T-cell (primary cell): ENCODE data around the gene CCNB3. TPM values are rescaled to one million over a fixed set of nuclear protein-coding genes. Genes with fewer than 3 reads are reported as not detected.
A peak's percentile ranks its signal among the peaks of the same experiment; 100 is the strongest.

Experiments
- ATAC-seq, 4 experiments: fragments of 200-7000 bp in 3 of 4; fragments of 150-1000 bp in 1 of 4; cut with Tn5 transposase; replicated peaks in 1 of 4; 1 replicate in 3 of 4; 2 replicates in 1 of 4; pipeline ENCODE4 v1.10.0; 2021; ENCODE audit warnings: moderate library complexity in 3 of 4, mild to moderate bottlenecking in 2 of 4, moderate number of reproducible peaks in 1 of 4
- CTCF ChIA-PET, 2 donors: fragments of 300-600 bp; sonication (Branson Sonifier 250); formaldehyde crosslinking; loops; one replicate each; lab custom pipeline; 2022; ENCODE audit warnings: antibody characterized with exemption in 2 of 2; lab: Charles Lee
- POLR2A ChIA-PET, 2 donors: fragments of 300-600 bp; sonication (Branson Sonifier 250); formaldehyde crosslinking; loops; one replicate each; lab custom pipeline; 2022; ENCODE audit warnings: antibody characterized with exemption in 2 of 2; lab: Charles Lee
- DNase-seq, 35 experiments: peaks; one replicate each; pipeline versions ENCODE4 v3.0.0 to v3.0.0-alpha.2; 2013 to 2023
- H3K27ac ChIP-seq: one replicate; pipeline ENCODE4 v1.5.1; 2013; ENCODE audit warnings: low read length
- H3K27me3 ChIP-seq, 2 experiments: replicated peaks in 1 of 2; 1 replicate in 1 of 2; 2 replicates in 1 of 2; pipeline versions ENCODE4 v1.6.1 to v1.7.0; 2013; ENCODE audit warnings: low read length in 1 of 2, mixed read lengths in 1 of 2; ENCODE audit not compliant: control insufficient read depth in 2 of 2, insufficient read depth in 2 of 2; ENCODE audit errors: extremely low read depth in 1 of 2
- H3K36me3 ChIP-seq, 2 donors: 1 replicate in 1 of 2; 2 replicates in 1 of 2; pipeline versions ENCODE4 v1.6.1 to v1.7.0; 2013; ENCODE audit warnings: low read length in 1 of 2; ENCODE audit not compliant: control insufficient read depth in 2 of 2, insufficient read depth in 1 of 2; ENCODE audit errors: extremely low read depth in 1 of 2
- H3K4me1 ChIP-seq, 2 experiments: 1 replicate in 1 of 2; 2 replicates in 1 of 2; pipeline versions ENCODE4 v1.6.1 to v1.7.0; 2013; ENCODE audit warnings: low read length in 2 of 2, mixed read lengths in 1 of 2; ENCODE audit not compliant: insufficient read depth in 2 of 2, control insufficient read depth in 1 of 2; ENCODE audit errors: extremely low read depth in 1 of 2
- H3K4me3 ChIP-seq, 2 donors: 1 replicate in 1 of 2; 2 replicates in 1 of 2; pipeline versions ENCODE4 v1.5.1 to v1.7.0; 2013; ENCODE audit warnings: mild to moderate bottlenecking in 2 of 2, low read length in 1 of 2, moderate library complexity in 1 of 2; ENCODE audit not compliant: control insufficient read depth in 1 of 2; ENCODE audit errors: extremely low read depth in 1 of 2
- H3K9me3 ChIP-seq: 2 replicates; pipeline ENCODE4 v1.7.0; 2013
- H3K27ac Mint-ChIP-seq, 2 donors: one replicate each; pipeline ENCODE4 v1.8.0; 2020 to 2021; ENCODE audit warnings: mild to moderate bottlenecking in 2 of 2, mixed read lengths in 2 of 2
- H3K27me3 Mint-ChIP-seq, 2 donors: one replicate each; pipeline ENCODE4 v1.8.0; 2021 to 2022; ENCODE audit warnings: mixed read lengths in 2 of 2
- H3K36me3 Mint-ChIP-seq: one replicate; pipeline ENCODE4 v1.8.0; 2021; ENCODE audit warnings: mixed read lengths
- H3K4me1 Mint-ChIP-seq, 3 donors: one replicate each; pipeline ENCODE4 v1.8.0; 2020 to 2022; ENCODE audit warnings: mixed read lengths in 3 of 3, mild to moderate bottlenecking in 1 of 3
- H3K4me3 Mint-ChIP-seq, 3 donors: one replicate each; pipeline ENCODE4 v1.8.0; 2020 to 2022; ENCODE audit warnings: mild to moderate bottlenecking in 3 of 3, mixed read lengths in 3 of 3, moderate library complexity in 3 of 3
- H3K9me3 Mint-ChIP-seq, 3 donors: one replicate each; pipeline ENCODE4 v1.8.0; 2020 to 2022; ENCODE audit warnings: mixed read lengths in 3 of 3
- WGBS: methylation state at CpG from one replicate; pipeline ENCODE4 v1.1.5; 2013; ENCODE audit warnings: missing lambda C conversion rate; ENCODE audit not compliant: insufficient coverage; 5-methylcytosine and 5-hydroxymethylcytosine counted together
- total RNA-seq, 35 experiments: library from RNA in 6 of 35; stranded (reverse) in 6 of 35; fragments of 120-200 nt in 1 of 35; gene quantifications; one replicate each; pipeline versions ENCODE4 v1.2.1 to v1.2.4 and lab custom pipeline; 2013 to 2026

The CCNB3 gene
- total RNA-seq, 5 donors from 2014 or later (not counting 1 experiment from before 2014, with no cell fraction given), result 0.07 to 0.47 (median 0.41) TPM; not detected in 2

DNA sequence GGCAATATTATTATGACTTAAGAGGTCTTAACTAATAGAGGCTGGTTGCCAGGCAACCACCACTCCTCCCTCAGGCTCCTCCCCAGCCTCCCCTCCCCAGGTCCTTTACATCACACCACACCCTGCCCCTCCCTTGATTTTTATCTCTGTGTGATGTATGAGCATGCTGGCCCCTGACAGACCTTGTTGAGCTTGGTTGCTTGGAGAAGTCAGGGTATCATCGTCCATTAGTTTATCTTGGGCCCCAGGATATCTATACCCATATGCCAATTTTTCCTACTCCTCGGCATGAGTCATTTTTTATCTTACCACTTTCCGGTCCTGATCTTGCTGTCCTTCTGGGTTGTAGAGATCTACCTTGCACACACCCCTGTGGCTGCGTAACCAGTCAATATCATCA is 6.2 kb upstream of the CCNB3 start:
- Histone ChIP-seq H3K27me3 (peaks cover 0 to 2% of the 10 kb centered on the region in 2 experiments), H3K36me3 (no peaks in the 10 kb centered on the region), H3K4me3 (no peak overlapping the region), H3K9me3 (no peaks in the 10 kb centered on the region), H3K4me1 (no peaks in the 10 kb centered on the region), H3K27ac (no peak overlapping the region)
- DNase-seq (no peak), ATAC-seq (no peak)
- ChIA-PET POLR2A (no interaction called here), CTCF (no interaction called here)
- WGBS, result no CpG with 5 or more reads among the region's 4 CpGs
- H3K27me3 Mint-ChIP-seq, result peaks cover 13 to 38% of the 10 kb centered on the region in 2 donors
- no peak overlapping the region for H3K27ac Mint-ChIP-seq
- no peak overlapping the region for H3K4me3 Mint-ChIP-seq
- peaks cover 0 to 2% (median under 1%) of the 10 kb centered on the region in 3 donors for H3K4me1 Mint-ChIP-seq
- no peaks in the 10 kb centered on the region for H3K36me3 Mint-ChIP-seq
- no peaks in the 10 kb centered on the region for H3K9me3 Mint-ChIP-seq

DNA sequence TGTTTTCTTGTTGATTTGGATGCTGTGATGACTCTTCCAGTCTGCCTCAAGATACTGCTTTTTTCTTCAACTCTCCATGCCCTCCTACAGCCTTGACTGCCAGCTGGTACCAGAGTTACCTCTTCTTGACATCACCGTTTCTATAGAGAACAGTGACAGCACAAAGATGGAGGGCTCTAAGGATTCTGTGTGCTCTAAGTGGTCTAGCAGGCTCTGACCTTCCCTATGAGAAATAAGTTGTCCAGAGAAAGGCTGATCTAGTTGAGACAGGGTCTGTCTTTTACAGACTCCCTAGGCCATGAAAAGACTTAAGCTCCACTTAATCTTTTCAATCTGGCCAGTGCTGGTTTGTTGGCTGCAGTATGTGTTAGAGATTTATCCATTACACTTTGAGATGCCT is 3.7 kb upstream of the CCNB3 start, which contains the start of gene AKAP4:
TSS of gene AKAP4 (minus strand) at position 101 of the 400 bp plus-strand sequence. CDS start 118 bp downstream, outside the sequence.
- Mint-ChIP-seq H3K27me3 (peaks cover 10 to 37% of the 10 kb centered on the region in 2 donors), H3K27ac (no peak within 1 kb of the TSS), H3K4me1 (peaks cover 13 to 19% (median 14%) of the 10 kb centered on the region in 3 donors), H3K9me3 (no peaks in the 10 kb centered on the region), H3K4me3 (no peak within 1 kb of the TSS), H3K36me3 (no peaks in the 10 kb centered on the region)
- ATAC-seq (no peak), DNase-seq (no peak)
- Histone ChIP-seq H3K27ac (no peak within 1 kb of the TSS), H3K4me1 (peaks cover 0 to 10% of the 10 kb centered on the region in 2 experiments), H3K36me3 (no peaks in the 10 kb centered on the region), H3K9me3 (no peaks in the 10 kb centered on the region), H3K4me3 (no peak within 1 kb of the TSS), H3K27me3 (peaks cover 0 to 2% of the 10 kb centered on the region in 2 experiments)
- WGBS, result no CpG with 5 or more reads among the region's 1 CpG
- ChIA-PET CTCF (no interaction called here), POLR2A (no interaction called here)

DNA sequence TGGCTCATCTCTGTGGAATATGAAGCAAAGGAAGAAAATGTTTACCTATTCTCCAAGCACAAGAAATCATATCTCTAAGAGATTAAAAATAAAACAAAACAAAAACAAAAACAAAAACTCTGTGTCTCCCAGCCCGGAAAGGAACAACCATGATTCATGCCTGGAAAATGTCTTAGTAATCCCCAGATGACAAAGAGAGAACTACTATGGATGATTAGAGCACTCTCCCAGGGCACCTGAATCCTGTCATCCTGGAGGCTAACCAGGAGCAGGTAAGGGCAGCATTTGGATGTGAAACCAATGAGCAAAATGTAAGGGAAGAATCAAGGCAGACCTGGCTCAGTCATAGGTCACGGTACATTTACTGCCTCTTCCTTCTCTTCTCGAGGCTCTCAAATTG is 2.0 kb upstream of the CCNB3 start:
- whole genome bisulfite sequencing, result no CpG with 5 or more reads among the region's 3 CpGs
- H3K27ac Mint-ChIP-seq, result no peak overlapping the region
- POLR2A ChIA-PET, result no interaction called here

DNA sequence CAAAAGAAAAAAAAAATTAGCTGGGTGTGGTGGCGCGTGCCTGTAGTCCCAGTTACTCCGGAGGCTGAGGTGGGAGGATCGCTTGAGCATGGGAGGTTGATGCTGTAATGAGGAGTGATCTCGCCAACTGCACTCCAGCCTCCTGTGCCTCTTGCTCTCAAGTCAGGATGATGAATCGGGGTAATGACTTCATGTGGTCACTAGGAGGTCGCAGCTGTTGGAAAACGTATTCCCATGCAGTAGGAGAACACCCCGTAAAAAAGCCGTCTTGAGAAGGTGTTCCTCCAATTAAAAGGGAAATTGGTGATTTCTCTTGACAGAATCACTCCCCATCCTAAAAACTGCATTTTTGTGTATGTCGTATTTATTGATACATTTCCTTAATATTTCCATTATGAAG is 2.2 kb downstream of the CCNB3 start:
- no CpG with 5 or more reads among the region's 11 CpGs for WGBS
- H3K4me1 ChIP-seq, result peaks cover 0 to 10% of the 10 kb centered on the region in 2 experiments
- Mint-ChIP-seq H3K27me3 (peaks cover 0 to 4% of the 10 kb centered on the region in 2 donors), H3K4me3 (no peak overlapping the region), H3K36me3 (no peaks in the 10 kb centered on the region), H3K27ac (no peak overlapping the region), H3K4me1 (peaks cover 13 to 19% (median 14%) of the 10 kb centered on the region in 3 donors), H3K9me3 (no peaks in the 10 kb centered on the region)
- H3K9me3 ChIP-seq, result no peaks in the 10 kb centered on the region
- ATAC-seq (no peak), DNase-seq (no peak)
- POLR2A ChIA-PET, result no interaction called here
- no peaks in the 10 kb centered on the region for H3K27me3 ChIP-seq
- H3K27ac ChIP-seq, result no peak overlapping the region
- no peaks in the 10 kb centered on the region for H3K36me3 ChIP-seq
- H3K4me3 ChIP-seq, result no peak overlapping the region
- CTCF ChIA-PET, result no interaction called here

More for the DNA sequence above, 2.0 kb upstream of the CCNB3 start:
- Histone ChIP-seq H3K4me3 (no peak overlapping the region), H3K36me3 (no peaks in the 10 kb centered on the region), H3K9me3 (no peaks in the 10 kb centered on the region), H3K27ac (no peak overlapping the region), H3K4me1 (peaks cover 0 to 10% of the 10 kb centered on the region in 2 experiments), H3K27me3 (peaks cover 0 to 2% of the 10 kb centered on the region in 2 experiments)
- Mint-ChIP-seq H3K27me3 (peaks cover 4 to 27% of the 10 kb centered on the region in 2 donors), H3K36me3 (no peaks in the 10 kb centered on the region), H3K4me1 (peaks cover 13 to 19% (median 14%) of the 10 kb centered on the region in 3 donors), H3K4me3 (no peak overlapping the region), H3K9me3 (no peaks in the 10 kb centered on the region)
- ATAC-seq (no peak), DNase-seq (no peak)
- CTCF ChIA-PET, result no interaction called here

DNA sequence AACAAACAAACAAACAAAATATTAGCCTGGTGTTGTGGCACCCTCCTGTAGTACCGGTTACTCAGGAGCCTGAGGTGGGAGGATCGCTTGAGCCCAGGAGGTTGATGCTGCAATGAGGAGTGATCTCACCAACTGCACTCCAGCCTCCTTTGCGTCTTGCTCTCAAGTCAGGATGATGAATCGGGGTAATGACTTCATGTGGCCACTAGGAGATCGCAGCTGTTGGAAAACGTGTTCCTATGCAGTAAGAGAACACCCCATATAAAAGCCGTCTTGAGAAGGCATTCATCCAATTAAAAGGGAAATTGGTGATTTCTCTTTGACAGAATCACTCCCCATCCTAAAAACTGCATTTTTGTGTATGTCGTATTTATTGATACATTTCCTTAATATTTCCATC is 6.9 kb downstream of the CCNB3 start:
- no peak overlapping the region for H3K4me3 ChIP-seq
- no peaks in the 10 kb centered on the region for H3K4me1 ChIP-seq
- no peak overlapping the region for H3K27ac ChIP-seq
- ATAC-seq (no peak), DNase-seq (peak in 1 of 35 experiments; percentile 12)
- Mint-ChIP-seq H3K9me3 (no peaks in the 10 kb centered on the region), H3K36me3 (no peaks in the 10 kb centered on the region), H3K4me3 (no peak overlapping the region), H3K4me1 (no peaks in the 10 kb centered on the region), H3K27ac (no peak overlapping the region), H3K27me3 (peaks cover 0 to under 1% of the 10 kb centered on the region in 2 donors)
- H3K36me3 ChIP-seq, result no peaks in the 10 kb centered on the region
- no peaks in the 10 kb centered on the region for H3K27me3 ChIP-seq
- ChIA-PET CTCF (no interaction called here), POLR2A (no interaction called here)
- H3K9me3 ChIP-seq, result no peaks in the 10 kb centered on the region
- WGBS, result no CpG with 5 or more reads among the region's 8 CpGs

DNA sequence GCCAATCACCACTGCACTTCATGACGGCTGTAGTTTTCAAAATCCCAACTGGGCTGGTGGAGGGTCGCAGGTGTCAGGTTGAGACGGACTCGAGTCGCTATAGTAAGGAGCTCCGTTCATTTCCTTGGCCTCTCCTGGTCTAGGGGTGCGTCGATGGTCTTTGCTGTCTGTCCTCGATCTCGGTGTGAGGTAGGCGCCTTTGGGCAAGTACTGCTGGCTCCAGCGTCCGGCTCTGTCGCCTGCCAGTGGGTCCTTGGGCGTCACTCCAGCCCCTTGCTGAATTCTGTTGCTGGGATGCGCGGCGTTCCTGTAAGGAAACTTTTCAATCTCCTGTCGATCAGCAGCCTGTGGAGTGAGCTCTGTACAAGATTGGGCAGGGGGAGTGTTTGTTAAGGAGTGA is 76.7 kb downstream of the CCNB3 start:
- no peaks in the 10 kb centered on the region for H3K4me1 Mint-ChIP-seq
- CTCF ChIA-PET, result no interaction called here
- H3K4me1 ChIP-seq, result no peaks in the 10 kb centered on the region
- 92% methylated on average over 11 of the region's 19 CpGs for WGBS
- no peak for DNase-seq
- POLR2A ChIA-PET, result no interaction called here
- H3K27ac ChIP-seq, result no peak overlapping the region
- ATAC-seq, result no peak
- no peaks in the 10 kb centered on the region for H3K9me3 ChIP-seq
- no peak overlapping the region for H3K27ac Mint-ChIP-seq
- H3K36me3 Mint-ChIP-seq, result no peaks in the 10 kb centered on the region
- no peaks in the 10 kb centered on the region for H3K36me3 ChIP-seq
- H3K9me3 Mint-ChIP-seq, result no peaks in the 10 kb centered on the region
- no peaks in the 10 kb centered on the region for H3K27me3 ChIP-seq
- H3K4me3 Mint-ChIP-seq, result no peak overlapping the region
- H3K27me3 Mint-ChIP-seq, result peaks cover 0 to 5% of the 10 kb centered on the region in 2 donors
- no peak overlapping the region for H3K4me3 ChIP-seq

DNA sequence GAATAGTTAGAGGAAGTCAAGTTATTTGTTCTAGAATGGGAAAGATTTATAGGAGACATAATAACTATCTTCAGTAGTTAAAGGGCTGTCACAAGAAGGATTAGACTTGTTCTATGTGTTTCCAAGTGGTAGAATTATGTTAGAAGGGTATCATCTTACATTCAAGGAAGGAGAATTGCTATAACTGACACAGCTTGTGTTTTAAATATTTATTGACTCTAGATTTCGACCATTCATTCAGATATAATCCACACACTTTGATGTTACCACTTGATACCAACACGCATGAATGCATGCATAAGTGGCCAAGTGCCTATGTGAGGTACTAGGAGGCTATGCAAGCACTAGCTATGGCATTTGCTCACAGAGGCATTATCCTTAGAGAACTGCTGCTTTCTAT is 122.7 kb downstream of the CCNB3 start:
- no peaks in the 10 kb centered on the region for H3K4me1 Mint-ChIP-seq
- POLR2A ChIA-PET, result no interaction called here

More for the DNA sequence above, 122.7 kb downstream of the CCNB3 start:
- H3K4me3 Mint-ChIP-seq, result no peak overlapping the region
- H3K27ac ChIP-seq, result no peak overlapping the region
- H3K4me1 ChIP-seq, result no peaks in the 10 kb centered on the region
- H3K36me3 Mint-ChIP-seq, result no peaks in the 10 kb centered on the region
- H3K27ac Mint-ChIP-seq, result no peak overlapping the region
- ATAC-seq, result no peak
- peaks cover 0 to 22% of the 10 kb centered on the region in 2 donors for H3K27me3 Mint-ChIP-seq
- H3K27me3 ChIP-seq, result no peaks in the 10 kb centered on the region
- no peaks in the 10 kb centered on the region for H3K36me3 ChIP-seq
- no peak for DNase-seq
- no peaks in the 10 kb centered on the region for H3K9me3 ChIP-seq
- no peaks in the 10 kb centered on the region for H3K9me3 Mint-ChIP-seq
- H3K4me3 ChIP-seq, result no peak overlapping the region
- WGBS, result no CpG with 5 or more reads among the region's 2 CpGs
- CTCF ChIA-PET, result no interaction called here
